Testis (tissue), 2 donors: ENCODE measurements around the gene ZNF775.

Source experiments
- POLR2A ChIP-seq: fragments of 450-650 bp; IDR thresholded peaks from one replicate; pipeline ENCODE4 v1.6.1; 2017; ENCODE audit warnings: antibody characterized with exemption, mild to moderate bottlenecking, moderate library complexity
- TF ChIP-seq, protein P1 (sequence below), 3 experiments: fragments of 450-650 bp in 2 of 3; fragments of 200-600 bp in 1 of 3; sonication (generic) in 1 of 3; IDR thresholded peaks; one replicate each; pipeline ENCODE4 v1.5.1; 2016 to 2019; ENCODE audit warnings: antibody characterized with exemption in 3 of 3, mild to moderate bottlenecking in 2 of 3, moderate library complexity in 1 of 3

DNA sequence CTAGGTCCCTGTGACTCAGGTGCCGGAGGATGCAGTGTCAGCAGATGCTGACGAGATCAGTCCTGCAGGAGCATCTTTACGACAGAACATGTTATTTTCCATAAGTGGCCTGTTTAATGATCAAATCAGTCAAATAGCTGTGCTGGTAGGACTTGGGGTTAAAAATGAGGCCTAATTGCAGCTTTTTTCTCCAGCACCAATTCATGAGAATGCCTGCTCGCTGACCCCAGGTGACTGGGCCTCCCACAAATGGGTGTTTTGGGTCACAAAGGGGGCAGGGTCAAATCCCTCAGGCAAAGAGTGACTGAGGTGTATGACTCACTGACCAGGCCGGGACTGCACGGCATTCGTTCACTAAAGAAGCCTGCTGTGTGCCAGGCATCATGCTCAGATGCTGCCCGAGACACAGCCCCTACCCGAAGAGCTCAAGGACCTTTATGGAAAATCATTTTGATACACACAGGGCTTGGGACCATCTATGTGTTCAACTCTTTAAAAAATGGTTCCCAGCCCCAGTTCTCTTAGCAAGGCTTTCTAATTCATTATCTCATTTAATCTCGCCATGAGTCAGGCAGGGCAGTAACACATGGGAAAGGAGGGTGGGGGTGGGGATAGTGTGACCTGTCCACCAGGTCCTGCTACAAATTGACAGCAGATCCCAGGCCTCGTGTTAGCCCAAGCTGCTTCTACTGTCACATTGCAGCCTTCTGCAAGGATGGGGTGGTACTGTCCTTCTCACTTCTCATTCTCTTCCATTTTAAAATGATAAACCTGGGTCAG, 21.1 kb downstream of the ZNF775 start:
- TF ChIP-seq POLR2A: no peak
- TF ChIP-seq, protein P1, sequence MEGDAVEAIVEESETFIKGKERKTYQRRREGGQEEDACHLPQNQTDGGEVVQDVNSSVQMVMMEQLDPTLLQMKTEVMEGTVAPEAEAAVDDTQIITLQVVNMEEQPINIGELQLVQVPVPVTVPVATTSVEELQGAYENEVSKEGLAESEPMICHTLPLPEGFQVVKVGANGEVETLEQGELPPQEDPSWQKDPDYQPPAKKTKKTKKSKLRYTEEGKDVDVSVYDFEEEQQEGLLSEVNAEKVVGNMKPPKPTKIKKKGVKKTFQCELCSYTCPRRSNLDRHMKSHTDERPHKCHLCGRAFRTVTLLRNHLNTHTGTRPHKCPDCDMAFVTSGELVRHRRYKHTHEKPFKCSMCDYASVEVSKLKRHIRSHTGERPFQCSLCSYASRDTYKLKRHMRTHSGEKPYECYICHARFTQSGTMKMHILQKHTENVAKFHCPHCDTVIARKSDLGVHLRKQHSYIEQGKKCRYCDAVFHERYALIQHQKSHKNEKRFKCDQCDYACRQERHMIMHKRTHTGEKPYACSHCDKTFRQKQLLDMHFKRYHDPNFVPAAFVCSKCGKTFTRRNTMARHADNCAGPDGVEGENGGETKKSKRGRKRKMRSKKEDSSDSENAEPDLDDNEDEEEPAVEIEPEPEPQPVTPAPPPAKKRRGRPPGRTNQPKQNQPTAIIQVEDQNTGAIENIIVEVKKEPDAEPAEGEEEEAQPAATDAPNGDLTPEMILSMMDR (IDR thresholded peaks at IDR 0.05): no peak
